GM21576 (cell line): ENCODE data around the gene NPM1.
"Not testable (repeated sequence)": the region's sequence is repeated elsewhere in the genome, so short reads cannot be mapped to it uniquely, and the experiment has no call there.

Experiments
- ATAC-seq: cut with Tn5 transposase; IDR thresholded peaks from one replicate; pipeline ENCODE4 v1.9.1; 2021; ENCODE audit warnings: mild to moderate bottlenecking, moderate library complexity; ENCODE audit not compliant: unreplicated experiment

NPM1 gene, protein sequence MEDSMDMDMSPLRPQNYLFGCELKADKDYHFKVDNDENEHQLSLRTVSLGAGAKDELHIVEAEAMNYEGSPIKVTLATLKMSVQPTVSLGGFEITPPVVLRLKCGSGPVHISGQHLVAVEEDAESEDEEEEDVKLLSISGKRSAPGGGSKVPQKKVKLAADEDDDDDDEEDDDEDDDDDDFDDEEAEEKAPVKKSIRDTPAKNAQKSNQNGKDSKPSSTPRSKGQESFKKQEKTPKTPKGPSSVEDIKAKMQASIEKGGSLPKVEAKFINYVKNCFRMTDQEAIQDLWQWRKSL

DNA sequence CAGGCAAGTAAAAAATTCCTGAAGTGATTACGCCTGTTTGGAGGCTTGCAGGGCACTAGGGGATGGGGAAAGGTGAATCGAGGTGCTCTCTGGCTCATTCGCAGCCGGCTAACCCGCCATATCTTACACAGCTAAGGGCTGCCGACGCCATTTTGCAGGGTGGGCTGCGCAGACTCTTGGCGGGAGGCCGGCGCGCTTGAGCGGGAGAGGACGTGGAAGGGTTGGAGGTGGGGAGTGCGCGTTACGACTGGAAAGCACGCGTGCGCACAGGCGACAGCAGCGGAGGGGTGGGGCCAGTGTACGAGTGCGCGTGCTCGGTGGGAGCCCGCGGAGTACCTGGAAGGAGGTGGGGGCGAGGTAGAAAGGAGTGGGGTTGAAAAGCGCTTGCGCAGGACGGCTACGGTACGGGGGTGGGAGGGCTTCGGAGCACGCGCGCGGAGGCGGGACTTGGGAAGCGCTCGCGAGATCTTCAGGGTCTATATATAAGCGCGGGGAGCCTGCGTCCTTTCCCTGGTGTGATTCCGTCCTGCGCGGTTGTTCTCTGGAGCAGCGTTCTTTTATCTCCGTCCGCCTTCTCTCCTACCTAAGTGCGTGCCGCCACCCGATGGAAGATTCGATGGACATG, at the start of gene NPM1:
Gene NPM1 (plus strand): TSS at position 505 of the 625 bp plus-strand sequence. CDS start 100 bp downstream, at position 605.
- peak; percentile 83 for ATAC-seq

DNA sequence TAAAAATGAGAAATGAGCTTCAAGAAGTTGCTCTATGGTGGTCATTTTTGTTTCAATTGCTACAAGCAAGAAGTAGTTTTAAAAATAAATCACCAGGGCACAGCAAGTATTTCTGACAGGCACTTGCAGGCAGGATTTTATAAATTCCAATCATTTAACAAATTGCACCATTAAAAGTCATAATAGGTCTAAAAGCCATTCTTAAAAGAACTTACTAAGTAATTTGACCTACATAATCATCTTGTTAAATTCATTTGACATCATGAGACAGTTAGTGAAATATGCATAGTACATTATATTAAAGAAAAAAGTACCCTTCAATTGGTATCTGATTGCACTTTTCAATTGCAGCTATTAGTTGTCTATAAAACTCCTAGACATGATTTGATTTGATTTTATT, 47.6 kb upstream of the NPM1 start:
- no peak for ATAC-seq

DNA sequence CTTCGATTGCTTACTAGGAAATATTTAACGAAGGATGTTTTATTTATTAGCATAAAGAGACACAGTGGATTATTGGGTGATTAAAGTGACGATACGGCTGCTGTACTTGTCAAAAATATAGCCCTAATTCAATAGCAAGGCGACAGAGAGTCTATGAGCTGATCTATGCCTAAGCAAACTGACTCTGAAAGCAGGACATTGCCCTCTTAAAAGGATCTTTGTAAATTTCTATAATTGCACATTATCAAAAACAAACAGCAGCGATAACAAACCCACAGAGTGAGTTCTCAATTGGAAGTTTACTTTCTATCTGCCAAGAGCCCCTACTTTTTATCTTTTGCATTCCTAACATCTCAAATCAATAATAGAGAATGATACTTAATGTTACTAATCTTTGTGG, 47.2 kb upstream of the NPM1 start:
- ATAC-seq: no peak

DNA sequence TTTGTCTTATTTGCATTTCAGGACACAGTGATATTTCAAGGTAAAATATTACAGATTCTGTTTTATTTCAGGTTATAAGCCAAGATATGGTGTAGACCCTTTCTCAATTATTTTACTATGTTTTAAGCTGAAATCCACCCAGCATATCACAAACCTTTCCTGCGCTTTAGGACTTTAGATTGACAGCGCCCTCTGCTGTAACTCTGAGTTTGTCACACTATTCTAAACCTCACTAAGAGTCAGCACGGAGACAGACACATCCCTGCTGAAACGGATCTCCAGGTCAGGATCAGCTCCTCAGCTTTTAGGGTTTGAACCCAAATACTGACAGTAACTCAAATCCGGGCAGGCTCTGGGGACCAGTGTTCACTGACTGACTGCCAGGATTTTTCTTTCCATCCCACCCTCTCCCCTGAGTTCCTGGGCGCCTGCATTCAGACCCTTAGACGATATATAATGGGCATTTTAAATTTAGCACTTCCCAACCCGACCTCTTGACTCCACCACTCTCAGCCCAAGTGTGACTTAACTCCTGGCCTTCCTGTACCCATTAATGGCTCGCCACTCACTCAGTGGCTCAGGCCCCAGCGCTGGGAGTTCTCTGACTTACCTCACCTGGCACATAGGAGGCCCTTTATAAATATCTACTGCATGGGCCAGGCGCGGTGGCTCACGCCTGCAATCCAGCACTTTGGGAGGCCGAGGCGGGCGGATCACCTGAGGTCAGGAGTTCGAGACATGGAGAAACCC, 45.1 kb upstream of the NPM1 start:
- peak; percentile 60 for ATAC-seq

DNA sequence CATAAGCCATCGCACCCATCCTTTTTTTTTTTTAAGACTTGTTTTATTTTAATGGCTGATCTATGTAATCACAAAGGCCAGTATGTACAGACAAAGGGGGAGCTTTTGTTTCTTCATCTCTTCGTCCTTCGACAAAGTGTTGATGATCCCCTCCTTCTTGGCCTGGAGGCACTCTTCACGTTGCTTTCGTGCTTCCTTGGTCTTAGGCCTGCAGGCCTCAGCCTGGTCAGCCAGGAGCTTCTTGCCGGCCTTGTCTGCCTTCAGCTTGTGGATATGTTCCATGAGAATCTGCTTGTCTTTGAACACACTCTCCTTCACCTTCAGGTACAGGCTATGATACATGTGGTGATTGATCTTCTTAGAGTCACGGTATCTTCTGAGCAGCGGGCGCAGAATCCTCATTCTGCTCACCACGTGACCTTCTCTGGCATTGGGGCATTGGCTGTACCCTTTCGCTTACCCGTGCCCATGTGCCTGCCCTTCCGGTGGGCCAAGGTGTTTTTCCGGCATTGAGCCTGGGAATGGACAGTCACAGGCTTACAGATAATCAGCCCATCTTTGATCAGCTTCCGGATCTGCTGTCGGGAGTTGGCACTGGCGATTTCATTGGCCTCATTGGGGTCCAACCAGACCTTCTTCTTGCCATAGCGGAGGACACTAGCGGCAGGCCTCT, 42.6 kb upstream of the NPM1 start:
- no peak for ATAC-seq

DNA sequence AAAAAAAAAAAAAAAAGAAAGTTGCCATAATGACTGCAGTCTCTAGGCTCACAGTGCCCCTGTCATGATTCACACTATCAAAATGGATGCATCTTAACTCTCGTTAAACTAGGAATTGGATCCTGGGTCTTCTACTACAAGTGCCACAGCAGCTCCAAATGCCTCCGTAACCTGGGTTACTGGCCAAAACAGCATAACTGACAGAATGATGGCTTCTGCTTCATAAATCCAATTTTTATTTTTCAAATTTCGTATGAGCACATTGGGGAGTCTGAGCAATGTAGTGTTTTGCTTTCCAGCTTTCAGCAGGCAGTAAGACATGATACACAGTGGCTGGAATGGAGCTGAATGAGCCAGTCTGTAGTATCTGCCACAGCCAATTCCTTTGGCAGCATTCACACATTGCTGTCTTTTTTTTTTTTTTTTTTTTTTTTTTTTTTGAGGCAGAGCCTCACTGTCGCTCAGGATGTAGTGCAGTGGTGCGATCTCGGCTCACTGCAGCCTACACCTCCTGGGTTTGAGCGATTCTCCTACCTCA, 36.0 kb upstream of the NPM1 start:
- no peak for ATAC-seq

DNA sequence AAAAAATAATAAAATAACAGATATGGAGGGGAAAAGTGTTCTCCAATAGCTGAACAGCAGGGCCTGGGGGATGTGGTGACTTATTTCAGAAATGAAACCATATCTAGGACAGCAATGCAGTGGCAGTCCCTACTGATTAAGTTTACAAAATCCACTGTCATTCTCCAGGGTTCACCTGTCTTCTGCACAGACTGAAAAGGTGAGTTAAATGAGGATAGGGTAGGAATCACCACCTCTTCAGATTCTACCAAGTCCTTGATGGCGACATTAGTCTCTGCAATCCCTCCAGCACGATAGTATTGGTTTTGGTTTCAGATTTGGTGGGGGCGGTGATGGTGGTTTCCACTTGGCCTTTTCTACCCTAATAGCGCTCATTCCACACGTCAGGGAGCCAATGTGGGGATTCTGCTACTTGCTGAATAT, 32.3 kb upstream of the NPM1 start:
- peak; percentile 94 for ATAC-seq

DNA sequence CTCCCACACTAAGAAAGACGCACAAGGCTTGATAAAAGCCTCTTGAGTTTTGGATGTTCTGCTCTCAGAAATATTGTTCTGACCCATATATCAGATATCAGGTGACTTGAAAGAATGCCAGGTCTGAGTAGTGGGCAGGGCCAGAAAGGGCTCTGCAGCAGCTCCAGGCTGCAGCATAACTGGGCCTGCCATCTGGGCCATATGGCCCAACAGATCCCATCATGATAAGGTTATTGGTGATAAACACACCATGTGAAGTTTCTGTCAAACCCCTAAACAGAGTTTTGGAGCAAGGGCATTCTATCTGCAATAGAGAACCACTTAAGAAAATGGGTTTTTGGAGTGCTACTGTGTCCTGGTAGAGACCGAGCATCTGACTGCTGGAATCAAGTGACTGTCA, 29.8 kb upstream of the NPM1 start:
- no peak for ATAC-seq

DNA sequence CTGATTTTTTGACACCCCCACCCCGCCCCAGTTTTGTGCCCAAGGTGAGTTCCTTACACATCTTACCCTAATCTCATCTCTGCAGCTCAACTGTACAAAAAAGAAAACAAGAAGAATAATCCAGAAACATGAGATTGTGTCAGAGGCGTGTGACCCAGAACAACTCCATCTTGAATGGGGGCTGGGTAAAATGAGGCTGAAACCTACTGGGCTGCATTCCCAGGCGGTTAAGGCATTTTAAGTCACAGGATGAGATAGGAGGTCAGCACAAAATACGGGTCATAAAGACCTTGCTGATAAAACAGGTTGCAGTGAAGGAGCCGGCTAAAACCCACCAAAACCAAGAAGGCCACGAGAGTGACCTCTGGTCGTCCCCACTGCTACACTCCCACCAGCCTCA, 26.5 kb upstream of the NPM1 start:
- not testable (repeated sequence) for ATAC-seq

DNA sequence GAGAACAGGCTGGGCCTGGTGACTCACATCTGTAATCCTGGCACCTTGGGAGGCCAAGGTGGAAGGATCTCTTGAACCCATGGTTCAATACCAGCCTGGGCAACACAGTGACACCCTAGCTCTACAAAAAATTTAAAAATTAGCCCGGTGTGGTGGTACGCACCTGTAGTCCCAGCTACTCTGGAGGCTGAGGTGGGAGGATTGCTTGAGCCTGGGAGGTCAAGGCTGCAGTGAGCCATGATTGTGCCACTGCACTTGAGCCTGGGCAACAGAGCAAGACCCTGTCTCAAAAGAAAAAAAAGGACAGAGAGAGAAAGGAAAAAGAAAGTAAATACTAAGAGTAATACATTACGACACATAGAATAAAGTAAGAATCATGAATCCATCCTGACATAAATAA, 24.4 kb upstream of the NPM1 start:
- not testable (repeated sequence) for ATAC-seq

DNA sequence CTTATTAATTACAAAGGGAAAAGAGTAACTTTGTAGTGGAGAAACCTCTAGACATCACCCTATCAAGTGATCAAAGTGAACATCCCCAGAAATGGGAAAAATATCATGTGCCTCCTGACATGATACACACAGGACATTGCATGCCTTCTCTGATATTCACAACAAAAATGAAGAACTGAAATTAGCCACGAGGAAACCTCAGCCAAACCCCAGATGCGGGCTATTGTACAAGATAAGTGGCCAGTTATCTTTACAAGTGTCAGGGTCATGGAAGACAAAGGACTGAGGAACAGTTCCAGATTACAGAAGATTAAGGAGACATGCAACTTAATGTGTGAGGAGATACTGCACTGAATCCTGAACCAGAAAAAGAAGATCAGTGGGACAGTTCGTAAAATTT, 23.8 kb upstream of the NPM1 start:
- ATAC-seq: no peak

DNA sequence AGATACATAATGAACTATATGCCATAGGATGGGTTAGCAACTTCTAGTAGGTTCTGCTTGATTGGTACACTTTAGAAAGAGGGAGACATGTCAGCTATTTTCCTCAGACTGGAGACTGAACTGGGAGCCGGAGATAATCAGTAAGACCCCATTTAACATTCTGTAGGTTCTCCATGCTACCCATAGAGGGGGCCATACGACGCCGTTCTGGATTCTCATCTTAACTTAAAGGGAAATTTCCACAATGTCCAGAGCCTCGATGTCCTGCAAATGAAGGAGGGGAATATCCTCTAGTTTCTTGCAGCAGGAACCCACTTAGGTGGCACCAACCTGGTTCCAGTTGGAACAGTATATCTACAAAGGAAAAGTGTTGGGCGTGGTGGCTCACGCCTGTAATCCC, 22.3 kb upstream of the NPM1 start:
- ATAC-seq: no peak

DNA sequence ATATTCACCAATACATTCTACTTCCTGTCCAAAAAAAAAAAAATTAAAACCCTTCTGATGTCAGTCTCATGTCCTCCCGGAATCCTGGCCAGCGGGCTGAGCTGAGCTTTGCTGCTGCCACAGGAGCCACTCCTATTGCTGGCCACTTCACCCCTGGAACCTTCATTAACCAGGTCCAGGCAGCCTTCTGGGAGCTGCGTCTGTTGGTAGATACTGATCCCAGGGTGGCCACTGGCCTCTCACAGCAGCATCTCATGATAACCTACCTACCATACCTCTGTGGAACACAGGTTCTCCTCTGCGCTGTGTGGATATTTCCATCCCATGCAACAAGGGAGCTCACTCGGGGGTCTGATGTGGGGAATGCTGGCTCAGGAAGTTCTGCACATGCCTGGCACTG, 21.0 kb upstream of the NPM1 start:
- no peak for ATAC-seq

DNA sequence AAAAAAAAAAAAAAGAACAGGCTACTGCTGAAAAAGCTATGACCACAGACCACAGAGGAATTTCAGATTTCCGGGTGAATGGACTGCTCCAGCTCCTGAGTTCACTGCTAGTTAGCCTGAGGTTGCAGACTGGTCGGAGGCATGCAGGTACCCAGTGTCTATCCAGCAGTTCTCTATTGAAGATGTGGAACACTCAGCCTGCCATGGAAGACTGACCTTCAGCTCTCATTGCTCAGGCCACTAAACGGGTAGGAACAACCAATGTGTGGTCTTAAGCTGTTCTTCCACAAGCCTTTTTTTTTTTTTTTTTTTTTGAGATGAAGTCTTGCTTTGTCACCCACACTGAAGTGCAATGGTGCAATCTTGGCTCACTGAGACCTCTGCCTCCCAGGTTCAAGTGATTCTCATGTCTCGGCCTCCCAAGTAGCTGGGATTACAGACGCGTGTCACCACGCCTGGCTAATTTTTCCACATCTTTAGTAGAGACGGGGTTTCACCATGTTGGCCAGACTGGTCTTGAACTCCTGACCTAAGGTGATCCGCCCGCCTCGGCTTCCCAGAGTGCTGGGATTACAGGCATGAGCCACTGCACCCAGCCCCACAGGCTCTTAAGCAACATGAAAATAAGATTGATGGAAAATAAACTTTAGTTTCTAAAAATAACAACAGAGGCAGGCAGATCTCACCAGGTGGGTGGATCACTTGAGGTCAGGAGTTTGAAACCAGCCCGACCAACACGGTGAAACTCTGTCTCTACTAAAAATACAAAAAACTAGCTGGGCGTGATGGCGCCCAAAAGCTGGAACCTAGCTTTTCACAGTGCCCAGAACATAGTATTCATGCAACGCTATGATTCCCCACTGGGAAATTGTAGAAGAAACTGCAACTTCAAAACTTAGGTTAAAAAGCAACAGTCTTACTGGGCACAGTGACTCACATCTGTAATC, 20.0 kb upstream of the NPM1 start:
- ATAC-seq: no peak

DNA sequence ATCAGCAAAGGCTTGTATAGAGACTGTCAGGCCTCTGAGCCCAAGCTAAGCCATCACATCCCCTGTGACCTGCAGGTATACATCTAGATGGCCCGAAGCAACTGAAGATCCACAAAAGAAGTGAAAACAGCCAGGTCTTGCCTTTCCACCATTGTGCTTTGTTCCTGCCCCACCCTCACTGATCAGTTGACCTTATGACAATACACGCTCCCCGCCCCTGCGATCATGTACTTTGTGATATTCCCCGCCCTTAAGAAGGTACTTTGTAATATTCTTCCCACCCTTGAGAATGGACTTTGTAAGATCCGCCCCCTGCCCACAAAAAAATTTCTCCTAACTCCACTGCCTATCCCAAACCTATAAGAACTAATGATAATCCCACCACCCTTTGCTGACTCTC, 18.6 kb upstream of the NPM1 start:
- no peak for ATAC-seq

DNA sequence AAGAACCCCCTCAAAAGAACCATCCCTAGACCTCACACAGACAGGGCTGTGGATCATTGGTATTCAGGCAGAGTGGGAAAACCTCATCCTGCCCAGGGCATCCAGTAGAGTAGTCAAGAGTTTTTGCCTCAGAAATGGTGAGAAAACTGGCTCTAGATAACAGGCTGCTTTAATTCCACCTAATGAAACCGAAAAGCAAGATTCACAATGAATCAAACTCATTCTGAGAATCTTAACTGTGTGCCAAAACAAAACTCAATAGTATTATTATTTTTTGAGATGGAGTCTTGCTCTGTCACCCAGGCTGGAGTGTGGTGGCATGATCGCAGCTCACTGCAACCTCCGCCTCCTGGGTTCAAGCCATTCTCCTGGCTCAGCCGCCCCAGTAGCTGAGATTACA, 17.8 kb upstream of the NPM1 start:
- ATAC-seq: no peak

DNA sequence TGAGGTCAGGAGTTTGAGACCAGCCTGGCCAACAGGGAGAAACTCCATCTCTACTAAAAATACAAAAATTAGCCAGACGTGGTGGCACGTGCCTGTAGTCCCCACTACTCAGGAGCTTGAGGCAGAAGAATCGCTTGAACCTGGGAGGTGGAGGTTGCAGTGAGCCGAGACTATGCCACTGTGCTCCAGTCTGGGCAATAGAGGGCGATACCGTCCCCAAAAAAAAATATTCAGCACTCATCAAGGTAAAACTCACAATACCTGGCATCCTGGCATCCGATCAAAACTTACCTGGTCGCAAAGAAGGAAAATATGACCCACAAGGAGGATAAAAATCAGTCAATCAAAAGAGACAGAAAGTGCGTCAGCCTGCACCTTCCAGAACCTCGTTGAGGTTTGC, 16.8 kb upstream of the NPM1 start:
- not testable (repeated sequence) for ATAC-seq

DNA sequence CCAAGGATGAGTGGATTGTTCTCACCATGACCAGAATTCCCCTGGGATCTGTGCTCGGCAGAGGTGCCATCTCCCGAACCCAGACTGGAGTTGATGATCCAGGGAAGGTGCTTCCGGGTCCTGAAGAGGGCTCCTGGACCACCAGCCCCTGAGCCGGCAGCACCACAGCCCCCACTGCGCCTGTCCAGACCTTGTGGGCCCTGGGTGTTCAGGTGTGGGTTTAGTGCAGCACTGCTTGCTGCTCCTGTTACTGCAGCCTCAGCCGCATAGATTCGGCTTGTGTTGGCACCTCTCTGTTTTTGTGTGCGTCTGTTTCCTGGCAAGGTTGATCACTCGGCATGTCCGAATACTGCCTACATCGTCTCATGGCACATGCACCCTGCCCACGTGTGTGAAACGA, 16.3 kb upstream of the NPM1 start:
- no peak for ATAC-seq

DNA sequence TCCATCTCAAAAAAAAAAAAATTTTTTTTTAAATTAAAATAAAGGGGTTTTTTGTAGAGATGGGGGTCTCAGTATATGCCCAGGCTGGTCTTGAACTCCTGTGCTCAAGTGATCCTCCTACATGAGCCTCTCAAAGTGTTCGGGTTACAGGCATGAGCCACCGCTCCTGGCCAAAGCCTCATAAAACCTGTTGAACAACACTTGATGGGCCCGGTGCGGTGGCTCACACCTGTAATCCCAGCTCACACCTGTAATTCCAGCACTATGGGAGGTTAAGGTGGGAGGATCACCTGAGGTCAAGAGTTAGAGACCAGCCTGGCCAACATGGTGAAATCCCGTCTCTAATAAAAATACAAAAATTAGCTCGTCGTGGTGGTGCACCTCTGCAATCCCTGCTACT, 7.7 kb upstream of the NPM1 start:
- no peak for ATAC-seq

DNA sequence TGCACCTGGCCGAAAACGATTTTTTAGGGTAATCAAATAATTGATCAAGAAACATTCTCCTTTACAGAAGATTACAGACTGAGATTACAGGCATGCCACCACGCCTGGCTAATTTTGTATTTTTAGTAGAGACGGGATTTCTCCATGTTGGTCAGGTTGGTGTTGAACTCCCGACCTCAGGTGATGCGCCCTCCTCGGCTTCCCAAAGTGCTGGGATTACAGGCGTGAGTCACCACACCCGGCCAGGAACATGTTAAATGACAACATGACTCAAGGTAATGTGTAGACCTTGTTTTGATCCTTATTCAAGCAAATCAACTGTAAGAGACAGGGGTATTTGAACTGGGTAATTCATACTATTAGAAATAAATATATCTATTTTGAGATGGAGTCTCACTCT, 3.2 kb upstream of the NPM1 start:
- not testable (repeated sequence) for ATAC-seq
